LHCN-M2 (cell line): ENCODE data around the gene CAV2. TPM values are rescaled to one million over a fixed set of nuclear protein-coding genes. Genes with fewer than 3 reads are reported as not detected.
A peak's percentile ranks its signal among the peaks of the same experiment; 100 is the strongest.

ENCODE experiments used
- DNase-seq: peaks from one replicate; pipeline ENCODE4 v3.0.0-alpha.2; 2012; ENCODE audit warnings: low read depth
- total RNA-seq: library from RNA; depleted of rRNA; stranded (reverse); fragments of >200 nt; gene quantifications from 2 replicates; pipeline ENCODE4 v1.2.3, GENCODE V29; 2014

Gene CAV2
- total RNA-seq, 1 experiment from 2014 or later = 259 TPM

GRCh38 chr7:116524221-116524608 is 24.7 kb downstream of the CAV2 start:
- DNase-seq = no peak

- peak; percentile 100 for DNase-seq
Measured at GRCh38 chr7:116524609-116525297, 25.2 kb downstream of the CAV2 start, which contains the start of gene CAV1. Gene CAV1, plus strand, starts transcription at chr7:116525036. Its CDS starts 27 bp downstream, at chr7:116525063.

GRCh38 chr7:116525298-116525912 is 25.9 kb downstream of the CAV2 start:
- no peak for DNase-seq

DNA sequence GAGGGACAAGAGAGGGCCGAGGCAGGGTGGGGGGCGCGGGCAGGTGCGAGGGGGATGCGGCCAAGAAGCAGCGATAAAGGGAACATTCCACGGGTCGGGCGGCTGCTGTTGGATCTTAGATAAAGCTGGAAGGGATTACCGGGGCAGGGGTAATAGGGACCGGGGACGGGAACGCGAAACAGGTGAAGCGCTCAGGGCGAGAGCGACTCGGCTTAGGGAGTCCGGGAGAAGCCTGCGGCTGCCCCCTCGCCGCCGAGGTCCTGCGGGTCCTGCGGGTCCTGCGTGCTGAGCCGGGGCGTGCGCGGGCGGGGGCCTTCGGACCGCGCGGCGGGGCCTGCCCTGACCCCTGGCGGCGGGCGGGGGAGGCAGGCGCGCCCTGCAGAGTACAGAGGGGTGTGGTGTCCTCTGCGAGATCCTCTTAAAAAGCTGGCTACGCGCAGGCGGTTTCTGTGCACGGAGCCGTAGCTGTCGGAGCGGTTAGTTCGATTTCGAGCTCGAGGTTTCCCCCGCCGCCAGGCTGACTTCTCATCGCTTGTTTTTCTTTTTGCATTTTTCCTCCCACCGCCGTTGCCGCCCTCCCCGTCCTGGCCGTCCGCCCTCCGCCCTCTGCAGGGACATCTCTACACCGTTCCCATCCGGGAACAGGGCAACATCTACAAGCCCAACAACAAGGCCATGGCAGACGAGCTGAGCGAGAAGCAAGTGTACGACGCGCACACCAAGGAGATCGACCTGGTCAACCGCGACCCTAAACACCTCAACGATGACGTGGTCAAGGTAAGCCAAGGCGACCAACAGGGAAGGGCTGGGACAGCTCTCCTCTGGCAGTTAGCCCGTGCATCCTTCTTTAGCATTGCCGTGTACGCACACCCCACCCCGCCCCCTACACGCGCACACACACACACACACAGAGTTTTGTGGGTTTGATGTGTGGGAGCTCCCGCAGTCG is 26.6 kb downstream of the CAV2 start:
- DNase-seq = peak; percentile 94

DNA sequence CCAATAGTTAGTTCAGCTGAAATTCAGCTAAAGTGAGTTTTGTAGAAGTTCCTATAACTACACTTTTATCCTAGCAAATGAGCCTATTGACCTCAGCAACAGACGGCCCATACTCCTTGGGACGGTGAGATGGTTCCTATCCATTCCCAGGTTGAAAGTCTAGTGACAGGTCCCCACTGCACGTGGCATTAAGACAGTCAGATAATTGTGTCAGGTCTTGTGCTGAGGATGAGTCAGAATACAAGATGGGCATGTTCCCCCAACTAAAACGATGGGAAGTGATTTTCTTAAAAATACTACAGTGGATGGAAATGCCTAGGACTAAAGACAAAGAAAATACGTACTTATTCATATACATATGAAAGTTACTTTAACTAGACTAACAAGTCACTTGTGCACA is 27.4 kb downstream of the CAV2 start:
- DNase-seq = peak; percentile 68

- DNase-seq = no peak
Measured at GRCh38 chr7:116527521-116527920, 28.0 kb downstream of the CAV2 start.

- peak; percentile 100 for DNase-seq
Measured at GRCh38 chr7:116528008-116528789, 28.7 kb downstream of the CAV2 start.

GRCh38 chr7:116529250-116529649 is 29.7 kb downstream of the CAV2 start:
- DNase-seq = peak; percentile 19

DNA sequence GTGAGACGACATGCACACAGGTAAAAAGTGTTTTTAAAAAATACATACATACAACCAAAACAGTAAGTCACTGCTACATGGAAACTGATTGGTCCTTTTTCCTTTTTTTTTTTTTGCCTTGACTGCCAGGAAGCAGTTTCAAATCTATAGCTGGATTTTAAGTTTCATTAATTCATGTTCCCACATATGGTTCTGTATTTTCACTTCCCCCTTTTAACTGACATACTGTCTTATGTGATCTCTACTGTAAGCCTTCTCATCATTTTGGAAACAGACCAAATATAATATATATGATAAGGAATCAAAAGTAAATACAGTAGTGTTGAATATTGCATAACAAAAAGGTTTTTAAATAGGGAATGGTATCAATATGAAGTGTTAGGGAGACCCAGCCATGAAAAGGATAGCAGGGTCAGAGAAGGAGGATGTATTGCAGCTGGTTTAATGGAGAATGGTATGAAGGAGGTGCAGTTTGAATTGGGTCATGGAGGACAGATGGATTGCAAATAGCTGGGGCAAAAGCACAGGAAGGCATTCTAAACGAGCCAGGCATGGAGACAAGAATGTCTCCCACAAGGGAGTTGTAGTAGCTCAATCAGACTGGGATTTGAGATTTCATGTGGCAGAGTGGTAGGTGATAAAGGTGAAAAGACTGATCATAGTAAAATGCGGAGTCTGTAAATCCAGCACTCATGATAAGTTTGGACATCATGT is 30.7 kb downstream of the CAV2 start:
- peak; percentile 37 for DNase-seq

GRCh38 chr7:116532102-116532688 is 32.7 kb downstream of the CAV2 start:
- peak; percentile 74 for DNase-seq

DNA sequence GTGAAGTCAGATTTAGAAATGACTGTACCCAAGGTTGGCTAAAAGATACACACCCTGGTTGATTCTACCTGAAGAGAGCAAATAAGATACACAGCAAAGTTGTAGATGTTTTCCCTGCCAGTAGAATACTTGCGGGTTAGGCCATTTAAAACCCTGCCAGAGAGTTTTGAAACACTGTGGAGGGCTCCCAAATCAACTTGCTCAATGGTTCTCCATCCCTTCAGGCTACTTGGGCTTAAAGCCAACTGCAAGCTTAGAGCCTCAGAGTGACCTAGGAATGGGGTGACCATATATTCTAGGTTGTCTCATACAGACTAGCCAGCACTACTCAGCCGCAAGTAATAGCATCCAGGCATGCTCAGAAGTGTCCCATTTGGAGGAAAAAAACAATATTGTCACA is 35.3 kb downstream of the CAV2 start:
- DNase-seq = no peak

GRCh38 chr7:116535416-116535815 is 35.9 kb downstream of the CAV2 start:
- DNase-seq = no peak

DNA sequence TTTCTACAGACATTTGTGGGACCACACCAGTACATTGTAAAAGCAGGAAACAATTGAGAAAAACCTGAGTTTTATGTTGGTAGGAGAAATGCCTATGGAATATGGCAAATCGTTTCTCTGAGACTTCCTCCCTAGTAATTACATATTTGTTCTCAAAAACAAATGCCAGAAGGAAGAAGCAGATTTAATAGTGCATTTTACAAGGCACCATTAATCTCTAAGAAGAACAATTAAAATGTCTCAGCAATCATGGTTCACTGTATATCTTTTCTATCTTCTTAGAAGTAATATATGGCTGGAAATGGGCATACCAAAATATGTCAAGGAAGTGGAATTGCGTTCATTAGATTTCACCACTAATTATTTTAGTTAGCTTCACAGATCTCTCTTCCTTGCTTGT is 38.6 kb downstream of the CAV2 start:
- no peak for DNase-seq

GRCh38 chr7:116539879-116540278 is 40.3 kb downstream of the CAV2 start:
- DNase-seq = no peak

DNA sequence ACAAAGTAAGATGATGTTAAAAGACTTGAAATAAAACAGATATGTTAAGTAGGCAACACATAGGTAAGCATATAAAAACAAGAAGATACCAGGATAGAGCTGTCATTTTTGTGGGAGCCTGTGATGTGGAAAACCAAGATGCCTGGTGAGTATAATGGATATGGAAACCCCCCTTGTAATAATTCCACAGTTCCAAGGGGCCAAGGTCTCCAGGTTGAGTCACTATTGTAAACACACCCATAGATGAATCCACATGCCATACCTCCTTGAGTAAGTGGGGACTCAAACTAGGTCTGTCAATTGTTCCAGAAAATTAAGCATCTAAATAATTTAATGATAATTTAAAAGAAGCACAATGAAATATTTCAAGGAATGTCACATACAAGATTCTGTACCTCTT is 41.2 kb downstream of the CAV2 start:
- DNase-seq = no peak

- DNase-seq = no peak
Measured at GRCh38 chr7:116541951-116542350, 42.4 kb downstream of the CAV2 start.

DNA sequence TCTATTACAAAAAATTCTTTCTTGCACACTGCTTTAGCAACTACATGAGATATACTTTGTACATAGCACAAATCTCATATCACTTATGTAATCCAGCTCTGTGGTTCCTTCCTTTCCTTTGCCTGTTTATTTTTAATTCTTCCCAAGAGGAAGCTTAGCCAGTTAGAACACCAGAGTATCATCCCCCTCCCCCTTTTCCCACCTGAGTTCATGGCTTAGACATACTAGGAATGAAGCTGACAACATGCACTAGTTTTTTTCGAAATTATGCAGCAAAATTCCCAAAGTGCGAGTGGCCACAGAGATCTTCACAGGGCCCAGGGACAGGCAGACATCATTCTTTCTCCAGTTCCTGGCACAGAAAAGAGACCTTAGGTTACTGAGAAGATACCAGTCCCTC is 43.1 kb downstream of the CAV2 start:
- DNase-seq = no peak

DNA sequence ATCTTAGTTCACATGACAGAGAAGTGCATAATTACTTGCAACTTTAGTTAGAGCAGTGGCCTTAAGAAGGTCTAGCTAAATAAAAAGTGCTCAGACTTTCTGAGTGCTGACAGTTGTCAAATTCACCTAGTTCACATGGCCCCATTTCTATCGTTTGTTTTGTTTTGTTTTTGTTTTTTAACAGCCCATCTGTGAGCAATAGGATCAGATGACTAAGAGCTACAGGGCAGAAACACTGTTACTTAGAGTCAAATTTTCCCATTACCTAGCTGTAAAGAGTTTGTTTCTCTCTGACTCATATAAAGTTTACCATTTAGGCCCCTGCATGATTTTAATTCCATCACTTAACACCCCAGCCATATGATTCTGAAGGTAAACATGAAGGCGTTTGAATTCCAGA is 44.1 kb downstream of the CAV2 start:
- peak; percentile 86 for DNase-seq

DNA sequence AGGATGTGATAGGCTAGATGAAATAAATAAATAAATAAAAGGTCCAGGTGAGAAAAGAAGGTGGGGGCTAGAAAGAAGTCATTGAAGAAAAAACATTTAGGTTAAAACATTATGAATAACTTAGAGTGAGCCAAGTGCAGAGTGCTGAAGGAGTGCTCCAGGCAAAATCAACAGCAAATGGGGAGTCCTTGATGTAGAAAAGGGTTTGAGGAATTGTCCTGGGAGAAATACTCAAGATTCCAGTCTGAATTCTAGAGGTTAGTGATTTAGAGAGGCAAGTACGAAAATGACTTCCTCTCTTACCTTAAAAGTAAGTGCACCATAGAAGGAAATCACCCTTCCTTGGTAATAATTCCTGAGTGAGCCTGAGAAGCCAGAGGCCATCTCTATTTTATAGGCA is 44.9 kb downstream of the CAV2 start:
- no peak for DNase-seq

DNA sequence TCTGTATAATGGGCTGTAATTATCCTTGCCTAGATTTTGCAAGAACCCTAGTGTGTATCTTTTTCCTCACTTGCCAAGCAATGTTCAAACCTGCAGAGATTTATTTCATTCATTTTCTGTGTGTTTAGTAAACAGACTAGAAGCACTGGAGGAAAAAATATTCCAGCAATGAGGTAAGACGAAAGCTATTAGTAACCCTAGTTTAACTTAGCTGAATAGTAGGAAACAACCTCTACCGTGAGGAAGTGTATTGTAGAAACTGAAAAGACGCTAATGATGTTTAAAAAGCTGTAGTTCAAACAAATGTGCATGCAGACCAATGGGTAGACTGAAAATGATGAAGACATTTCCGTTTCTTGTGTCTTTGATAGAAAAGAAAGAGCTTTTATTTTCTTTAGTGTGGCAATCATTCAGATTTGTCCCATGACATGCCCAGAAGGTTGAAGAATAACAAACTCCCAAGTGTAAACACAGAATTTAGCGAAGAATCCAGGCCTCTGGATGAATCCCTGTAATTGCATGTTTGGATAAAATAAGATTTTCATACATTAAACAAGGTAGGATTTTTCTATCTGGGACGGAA is 46.0 kb downstream of the CAV2 start:
- no peak for DNase-seq
